H1 (cell line): ENCODE measurements around the gene EFCAB6. TPM values are rescaled to one million over a fixed set of nuclear protein-coding genes. Genes with fewer than 3 reads are reported as not detected.

Experiments used
- HDAC6 ChIP-seq: IDR thresholded peaks from one replicate; pipeline ENCODE4 v1.7.1; 2012; ENCODE audit warnings: low read depth, mild to moderate bottlenecking, inconsistent platforms, low read length, moderate library complexity
- POLR2AphosphoS5 ChIP-seq: IDR thresholded peaks from 2 replicates; pipeline ENCODE4 v1.6.1; 2011; ENCODE audit warnings: low read depth, low read length
- polyA plus RNA-seq, 7 experiments: library from polyadenylated mRNA; depleted of rRNA in 3 of 7; stranded (reverse) in 5 of 7; unstranded in 2 of 7; fragments of >200 nt in 5 of 7; fragments of 200-250 nt in 2 of 7; gene quantifications; 1 replicate in 5 of 7; 2 replicates in 1 of 7; 4 replicates in 1 of 7; pipeline versions ENCODE4 v1.2.1 to v1.2.3, GENCODE V29; 2011 to 2013; ENCODE audit warnings: missing spikeins in 2 of 7, mixed read lengths in 2 of 7
- total RNA-seq: library from RNA; stranded (reverse); fragmentation: NEBNext Ultra II Directional; extraction: Animal tissue kit (Norgen Biotek cat#: 25700); gene quantifications from 2 replicates; pipeline ENCODE4 v1.2.1, GENCODE V29; 2021

Gene EFCAB6
- total and polyA plus RNA-seq, 2 of the 8 experiments (the other 6 are each of a cell fraction or from before 2014, with no cell fraction given) = 0.32 to 1.7 TPM

DNA sequence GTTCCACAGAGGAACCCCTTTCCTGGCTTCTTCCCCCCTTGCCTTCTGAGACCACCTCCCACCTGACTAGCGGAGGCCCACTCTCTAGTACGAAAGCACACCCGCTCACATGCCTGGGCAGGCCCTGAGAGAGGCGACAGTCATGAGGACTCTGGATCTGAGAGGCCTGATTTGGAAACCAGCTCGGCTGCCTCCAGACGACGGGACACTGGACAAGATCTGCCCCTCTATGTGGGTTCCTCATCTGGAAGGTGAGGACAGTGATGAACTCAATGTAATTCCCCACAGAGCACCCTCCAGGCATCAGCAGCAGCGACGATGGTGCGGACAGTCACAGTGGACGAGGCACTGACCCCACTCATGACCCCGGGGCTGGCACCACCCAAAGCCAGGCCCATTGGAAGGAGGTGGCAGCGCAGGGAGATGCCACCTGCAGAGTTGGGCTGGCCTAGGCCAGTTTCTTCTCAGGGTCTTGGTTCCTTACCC is 42.7 kb upstream of the EFCAB6 start (continued):
- no peak for TF ChIP-seq POLR2AphosphoS5
- no peak for TF ChIP-seq HDAC6
